GM10847 (cell line): Measurements from ENCODE around the gene URB1.

Experiments
- POLR2A ChIP-seq: IDR thresholded peaks from 2 replicates; pipeline ENCODE4 v1.6.1; 2011; ENCODE audit not compliant: insufficient read length; ENCODE audit errors: extremely low read depth

The URB1 gene

DNA sequence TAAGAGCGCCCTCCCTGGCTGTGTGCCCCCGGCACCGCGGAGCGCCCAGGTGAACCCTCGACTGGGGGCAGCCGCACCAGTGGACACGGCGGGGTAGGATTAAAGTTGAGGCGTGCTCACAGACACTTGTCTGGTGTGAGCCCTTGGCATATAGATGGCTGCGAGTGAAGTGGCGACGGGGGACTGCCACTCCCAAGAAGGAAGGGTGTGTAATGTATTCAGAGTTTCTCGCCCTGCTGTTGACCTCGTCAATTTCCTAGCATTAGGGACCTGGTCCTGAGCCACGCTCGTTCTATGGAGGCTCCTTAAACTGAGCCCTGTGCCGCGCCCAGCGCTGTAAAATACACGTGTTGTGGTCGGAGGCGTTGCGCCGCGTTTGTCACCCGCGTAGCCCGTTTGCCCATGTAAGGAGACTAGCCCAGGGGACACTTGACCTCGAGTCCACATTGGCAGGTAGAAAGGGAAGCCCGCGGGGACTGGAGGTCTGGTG lies 20.2 kb upstream of the URB1 start:
- TF ChIP-seq POLR2A, result no peak

DNA sequence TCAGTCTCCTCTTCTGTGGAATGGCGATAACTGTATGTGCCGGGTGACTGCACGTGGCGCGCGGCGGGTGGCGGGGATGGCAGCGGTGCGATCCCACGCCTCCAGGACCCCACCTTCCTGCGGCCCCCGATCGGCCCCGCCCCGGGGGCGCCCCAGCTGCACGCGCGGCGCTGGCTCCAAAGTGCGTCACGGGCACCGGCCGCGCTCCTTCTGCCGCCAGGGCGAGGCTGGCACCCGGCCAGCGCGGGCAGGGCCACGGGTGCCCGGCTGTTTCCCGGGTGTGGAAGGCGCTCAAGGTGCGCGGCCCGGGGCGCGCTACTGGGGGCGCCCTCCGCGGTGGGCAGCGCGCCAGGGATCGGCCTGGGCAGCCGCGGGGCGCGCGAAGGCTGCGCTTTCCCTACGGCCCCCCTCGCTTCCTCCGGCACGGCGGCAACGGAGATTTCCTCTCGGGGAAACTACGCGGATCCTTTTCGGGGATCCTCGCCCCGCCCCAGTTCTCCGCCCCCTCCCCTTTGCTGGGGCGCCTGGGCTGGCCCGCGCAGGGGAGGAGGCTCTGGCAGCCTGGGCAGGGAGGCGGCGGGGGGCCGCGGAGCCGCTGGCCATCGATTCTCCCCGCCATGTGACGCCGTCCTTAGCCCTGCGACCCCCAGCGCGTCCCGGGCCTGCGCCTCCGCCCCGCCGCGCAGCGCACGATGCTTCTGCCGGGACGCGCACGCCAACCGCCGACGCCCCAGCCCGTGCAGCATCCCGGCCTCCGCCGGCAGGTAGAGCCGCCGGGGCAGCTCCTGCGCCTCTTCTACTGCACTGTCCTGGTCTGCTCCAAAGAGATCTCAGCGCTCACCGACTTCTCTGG lies 19.6 kb upstream of the URB1 start, which contains the start of gene EVA1C:
Gene EVA1C, plus strand, starts transcription at position 545 of the 853 bp plus-strand sequence. Its CDS starts 148 bp downstream, at position 693.
- no peak for TF ChIP-seq POLR2A

DNA sequence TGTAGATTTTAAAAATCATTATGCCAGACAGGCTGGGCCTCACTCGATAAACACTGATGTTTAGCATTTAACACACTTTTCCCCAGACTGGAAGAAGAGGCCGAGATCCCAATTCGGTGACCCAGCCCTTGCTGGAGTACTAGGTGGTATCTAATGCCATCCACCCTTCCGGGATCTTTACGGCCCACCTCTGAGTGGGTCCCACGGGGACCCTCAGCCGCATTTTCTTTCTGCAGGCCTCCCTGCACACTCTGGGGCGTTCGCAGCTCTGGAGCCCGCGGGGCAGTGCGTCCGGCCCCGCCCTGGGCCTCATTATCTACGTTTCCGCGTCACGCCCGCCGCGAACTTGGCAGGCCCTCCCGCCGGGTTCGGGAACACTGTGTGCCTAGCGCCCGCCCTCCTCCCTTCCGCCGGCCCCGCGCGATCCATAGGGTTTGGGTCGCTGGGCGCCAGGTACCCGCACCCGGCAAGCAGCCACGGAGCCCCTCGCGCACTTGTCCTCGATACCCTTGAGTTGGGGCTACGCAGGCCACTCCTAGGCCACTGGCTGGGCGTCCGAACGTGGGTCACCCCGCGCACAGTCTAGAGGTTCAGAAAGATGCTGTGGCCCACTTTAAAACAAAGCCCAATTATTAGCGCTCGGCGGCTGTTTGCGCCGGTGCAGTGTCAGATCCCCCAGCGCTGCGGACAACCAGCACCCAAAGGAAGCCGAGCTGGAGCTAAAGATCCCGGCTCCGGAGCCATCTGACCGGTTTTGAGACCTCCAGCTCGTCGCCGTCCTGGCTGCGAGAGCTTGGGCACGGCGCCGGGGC lies 18.7 kb upstream of the URB1 start:
- TF ChIP-seq POLR2A, result no peak

DNA sequence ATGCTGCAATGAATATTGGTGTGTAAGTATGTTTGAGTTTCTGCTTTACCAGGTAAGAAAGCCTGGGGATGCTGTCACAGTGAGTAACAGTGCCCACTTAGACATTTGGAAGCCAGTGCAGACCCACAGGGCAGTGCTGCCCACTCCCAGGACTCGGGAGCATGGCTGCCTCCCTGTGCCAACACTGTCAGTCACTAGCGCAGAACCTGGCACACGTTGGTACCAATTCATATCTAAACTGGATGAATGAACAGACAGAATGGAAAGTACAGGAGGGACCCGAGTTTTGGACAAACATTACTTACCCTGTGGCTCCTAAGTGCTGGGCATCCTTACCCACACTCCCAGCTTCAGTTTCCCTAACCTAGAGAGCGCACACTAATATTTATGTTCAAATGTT lies 18.1 kb upstream of the URB1 start:
- no peak for TF ChIP-seq POLR2A

DNA sequence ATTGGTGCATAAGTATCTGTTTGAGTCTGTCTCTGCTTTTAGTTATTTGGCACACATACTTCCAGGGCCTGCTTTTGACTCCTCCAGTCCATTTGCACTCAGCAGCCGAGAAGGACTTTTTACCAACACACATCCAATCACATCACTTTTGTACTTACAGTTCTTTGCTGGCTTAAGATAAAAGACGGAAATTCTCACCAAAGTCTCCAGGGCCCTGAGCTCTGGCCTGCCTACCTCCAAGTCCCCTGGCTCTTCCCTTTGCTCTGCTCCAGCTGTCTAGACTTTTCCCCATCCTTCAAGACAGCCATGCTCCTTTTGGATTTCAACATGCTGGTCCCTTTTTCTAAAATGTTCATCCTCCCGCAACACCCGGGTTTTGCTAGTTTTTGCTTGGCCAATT lies 17.5 kb upstream of the URB1 start:
- no peak for TF ChIP-seq POLR2A

DNA sequence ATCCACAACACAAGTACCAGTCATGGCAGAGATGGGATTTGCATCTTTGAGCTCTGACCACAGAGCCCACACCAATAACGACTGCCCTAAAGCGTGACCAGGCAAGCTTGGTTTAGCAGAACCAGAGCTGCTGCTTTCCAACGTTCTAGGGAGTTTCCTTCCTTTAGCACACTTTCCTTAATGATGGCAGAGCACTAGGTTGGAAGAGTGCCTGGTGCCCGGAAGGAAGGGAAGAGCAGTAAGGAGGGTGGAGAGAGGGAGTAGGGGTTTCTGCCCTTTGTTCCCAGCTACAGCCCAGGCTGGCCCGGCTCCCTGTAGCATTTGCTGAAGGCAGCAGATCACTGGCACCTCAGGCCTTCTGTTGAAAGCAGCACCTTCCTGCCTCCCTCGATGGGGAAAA lies 13.6 kb upstream of the URB1 start:
- no peak for TF ChIP-seq POLR2A

DNA sequence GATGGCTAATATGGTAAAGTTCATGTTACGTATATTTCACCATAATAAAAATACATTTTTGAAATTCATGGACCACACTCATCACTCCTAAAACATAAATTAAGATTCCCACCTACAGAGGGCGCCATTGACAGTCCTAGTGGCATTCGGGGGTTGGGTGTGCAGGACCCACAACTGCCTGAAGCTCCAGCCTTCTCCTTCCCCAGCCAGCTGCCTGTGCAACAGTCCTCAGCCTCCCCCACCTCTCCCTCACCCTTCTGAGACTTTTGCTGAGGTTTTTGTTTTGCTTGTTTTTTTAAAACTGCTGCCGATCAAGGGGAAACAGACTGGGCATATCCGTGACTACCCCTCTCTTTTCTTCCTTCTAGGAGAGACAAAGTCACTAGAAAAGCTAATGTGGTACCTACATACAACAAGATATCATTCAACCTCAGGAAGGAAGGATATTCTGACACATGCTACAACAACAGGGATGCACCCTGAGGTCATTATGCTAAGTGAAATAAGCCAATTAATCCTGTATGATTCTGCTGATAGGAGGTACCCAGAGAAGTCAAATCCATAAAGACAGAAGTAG lies 10.5 kb upstream of the URB1 start:
- no peak for TF ChIP-seq POLR2A

DNA sequence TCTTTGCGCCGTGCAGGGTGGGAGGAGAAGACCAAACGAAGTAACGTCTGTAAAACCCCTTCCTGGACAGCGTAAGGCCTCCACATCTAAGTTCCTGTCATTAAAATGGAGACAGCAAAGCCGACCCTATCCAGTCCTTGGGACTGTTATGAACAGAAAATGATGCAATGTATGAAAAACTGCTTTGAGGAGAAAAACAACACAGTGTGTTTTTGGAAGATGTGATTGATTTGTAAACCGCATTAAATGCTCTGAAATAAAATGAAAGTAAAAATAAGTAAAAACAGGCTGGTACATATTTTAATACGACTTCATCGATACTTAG lies 827 bp upstream of the URB1 start:
- no peak for TF ChIP-seq POLR2A

DNA sequence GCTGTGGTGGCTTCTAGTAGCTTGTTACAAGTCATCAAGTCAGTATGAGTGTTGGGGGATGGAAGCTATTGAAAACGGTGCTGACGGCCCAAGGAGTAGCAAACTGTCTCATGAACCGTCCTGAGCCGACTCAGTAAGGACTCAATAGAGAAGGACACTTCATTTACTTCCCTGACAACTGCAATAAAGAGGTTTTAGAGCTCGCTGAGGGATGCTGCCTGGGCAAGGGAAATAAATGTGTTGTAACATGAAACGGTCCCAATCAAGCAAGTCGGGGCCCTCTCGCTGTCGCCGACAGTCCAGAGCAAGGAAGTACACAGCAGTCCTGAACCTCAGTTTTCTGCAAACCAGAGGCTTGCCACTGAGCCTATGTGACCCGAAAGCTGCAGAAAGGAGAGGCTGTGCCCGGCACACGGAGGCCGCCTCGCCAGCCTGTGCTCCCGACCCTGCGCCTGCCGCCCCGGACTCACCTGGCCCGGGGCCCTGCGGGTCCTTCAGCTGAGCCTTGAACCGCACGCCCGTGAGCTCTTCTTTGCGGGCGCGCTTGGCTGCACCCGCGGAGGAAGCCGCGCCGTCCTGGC lies 423 bp downstream of the URB1 start:
- no peak for TF ChIP-seq POLR2A

DNA sequence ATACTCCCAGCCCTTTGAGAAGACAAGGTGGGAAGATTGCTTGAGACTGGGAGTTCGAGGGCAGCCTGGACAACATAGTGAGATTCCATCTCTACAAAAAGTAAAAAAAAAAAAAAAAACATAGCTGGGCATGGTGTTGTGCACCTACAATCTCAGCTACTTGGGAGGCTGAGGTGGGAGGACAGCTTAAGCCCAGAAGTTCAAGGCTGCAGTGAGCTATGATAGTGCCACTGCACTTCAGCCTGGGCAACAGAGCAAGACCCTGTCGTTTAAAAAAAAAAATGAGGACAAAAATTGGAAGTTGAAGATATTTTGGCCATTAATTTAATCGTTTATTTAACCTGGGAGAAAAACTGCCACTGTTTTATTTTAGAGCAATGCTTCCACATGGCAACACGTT lies 1.1 kb downstream of the URB1 start:
- no peak for TF ChIP-seq POLR2A

DNA sequence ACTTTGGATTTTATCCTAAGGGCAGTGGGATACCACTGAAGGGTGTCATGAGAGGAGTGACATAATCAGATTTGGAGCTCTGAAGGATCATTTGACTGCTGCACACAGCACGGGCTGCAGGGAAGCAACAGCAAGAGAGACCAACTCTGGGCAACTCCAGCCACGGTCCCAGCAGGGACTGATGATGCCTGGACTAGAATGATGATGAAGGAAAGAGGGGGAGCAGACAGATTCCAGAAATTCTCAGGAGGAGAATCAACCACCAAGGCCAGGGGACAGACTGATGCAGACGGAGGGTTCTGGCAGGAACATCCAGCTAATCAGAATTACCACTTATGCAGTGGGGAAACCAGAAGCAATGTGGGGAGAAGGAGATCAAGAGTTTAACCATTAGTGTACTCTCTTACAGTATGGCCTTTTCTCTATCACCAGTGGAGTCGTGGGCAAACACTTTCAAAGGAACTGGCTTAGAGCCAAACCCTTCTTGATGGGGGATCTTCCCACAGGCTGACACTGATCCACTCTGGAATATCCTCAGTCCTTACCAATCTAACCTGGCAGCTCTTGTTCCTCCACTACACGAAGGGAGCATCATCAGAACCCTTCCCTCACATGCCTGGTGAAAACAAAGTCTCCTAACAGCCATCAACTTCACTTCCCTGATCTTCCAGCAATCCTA lies 3.3 kb downstream of the URB1 start:
- TF ChIP-seq POLR2A, result no peak

DNA sequence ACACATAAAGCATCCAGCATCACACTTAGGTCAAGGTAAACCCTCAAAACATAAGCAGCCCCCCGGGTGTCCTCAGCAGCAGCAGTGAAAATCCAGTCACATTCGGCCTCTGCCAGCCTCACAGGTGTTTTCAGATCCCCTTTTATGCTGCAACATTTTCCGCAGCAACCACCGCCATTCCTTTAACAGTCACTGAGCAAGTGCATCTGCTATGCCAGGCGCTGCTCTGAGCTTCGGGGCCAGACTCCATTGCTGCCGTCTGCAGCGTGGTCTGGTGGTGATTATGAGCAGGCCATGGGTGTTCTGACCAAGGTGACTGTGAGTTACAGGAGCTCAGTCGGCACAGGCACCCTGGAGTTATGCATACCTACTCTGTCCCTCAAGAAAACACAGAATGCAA lies 4.5 kb downstream of the URB1 start:
- TF ChIP-seq POLR2A, result no peak

DNA sequence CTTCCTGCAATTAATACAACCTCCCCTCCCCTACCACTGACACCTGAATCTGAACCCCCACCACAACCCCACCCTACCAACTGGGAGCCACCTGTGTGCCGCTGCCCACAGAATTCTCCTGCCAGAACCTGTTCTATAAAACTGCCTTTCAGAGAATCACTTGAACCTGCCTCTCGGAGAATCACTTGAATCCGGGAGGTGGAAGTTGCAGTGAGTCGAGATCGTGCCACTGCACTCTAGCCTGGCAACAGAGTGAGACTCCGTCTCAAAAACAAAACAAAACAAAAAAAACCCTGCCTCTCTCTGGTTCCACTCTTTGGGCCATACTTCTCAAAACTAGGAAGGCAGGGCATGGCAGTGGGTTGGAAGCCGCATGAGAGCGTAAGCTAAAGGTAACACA lies 5.7 kb downstream of the URB1 start:
- no peak for TF ChIP-seq POLR2A

DNA sequence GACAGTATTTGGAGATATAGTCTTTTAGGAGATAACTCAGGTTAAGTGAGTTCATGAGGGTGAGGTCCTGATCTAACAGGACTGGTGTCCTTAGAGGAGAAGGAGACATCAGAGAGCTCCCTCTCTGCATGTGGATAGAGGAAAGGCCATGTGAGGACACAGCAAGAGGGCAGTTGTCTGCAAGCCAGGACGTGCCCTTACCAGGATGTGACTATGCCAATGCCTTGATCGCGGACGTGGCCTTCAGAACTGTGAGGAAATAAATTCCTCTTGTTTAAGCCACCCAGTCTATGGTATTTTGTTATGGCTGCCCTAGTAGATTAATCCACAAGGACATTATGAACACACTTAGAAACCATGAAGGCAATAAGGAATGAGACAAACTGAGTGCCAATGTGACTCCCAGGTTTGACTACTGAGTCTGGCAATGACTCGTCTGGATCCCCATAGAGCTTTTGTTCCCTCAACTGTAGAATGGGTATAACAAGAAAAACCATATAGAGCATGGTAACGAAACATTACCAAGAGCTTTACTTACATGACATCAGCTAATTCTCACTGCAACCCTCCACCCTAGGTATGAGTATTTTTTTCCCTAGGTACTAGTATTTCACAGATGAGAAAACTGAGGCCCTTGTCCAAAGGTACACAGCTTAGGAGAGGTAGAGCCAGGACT lies 6.5 kb downstream of the URB1 start:
- TF ChIP-seq POLR2A, result no peak
